Skin epidermis (tissue), 12 donors: ENCODE results near the gene CLIP3.
"Not testable (repeated sequence)": the region's sequence is repeated elsewhere in the genome, so short reads cannot be mapped to it uniquely, and the experiment has no call there.

Experiments
- H3K27ac ChIP-seq, 21 experiments: fragments of 200-600 bp; sonication (generic) in 11 of 21; one replicate each; pipeline ENCODE4 v1.5.0; 2020; ENCODE audit warnings: mild to moderate bottlenecking in 3 of 21, inconsistent platforms in 2 of 21, moderate library complexity in 2 of 21
- H3K4me3 ChIP-seq, 7 experiments: fragments of 200-600 bp; sonication (generic) in 2 of 7; one replicate each; pipeline ENCODE4 v1.5.0; 2020; ENCODE audit warnings: inconsistent platforms in 2 of 7, mild to moderate bottlenecking in 2 of 7, moderate library complexity in 1 of 7

The CLIP3 gene

DNA sequence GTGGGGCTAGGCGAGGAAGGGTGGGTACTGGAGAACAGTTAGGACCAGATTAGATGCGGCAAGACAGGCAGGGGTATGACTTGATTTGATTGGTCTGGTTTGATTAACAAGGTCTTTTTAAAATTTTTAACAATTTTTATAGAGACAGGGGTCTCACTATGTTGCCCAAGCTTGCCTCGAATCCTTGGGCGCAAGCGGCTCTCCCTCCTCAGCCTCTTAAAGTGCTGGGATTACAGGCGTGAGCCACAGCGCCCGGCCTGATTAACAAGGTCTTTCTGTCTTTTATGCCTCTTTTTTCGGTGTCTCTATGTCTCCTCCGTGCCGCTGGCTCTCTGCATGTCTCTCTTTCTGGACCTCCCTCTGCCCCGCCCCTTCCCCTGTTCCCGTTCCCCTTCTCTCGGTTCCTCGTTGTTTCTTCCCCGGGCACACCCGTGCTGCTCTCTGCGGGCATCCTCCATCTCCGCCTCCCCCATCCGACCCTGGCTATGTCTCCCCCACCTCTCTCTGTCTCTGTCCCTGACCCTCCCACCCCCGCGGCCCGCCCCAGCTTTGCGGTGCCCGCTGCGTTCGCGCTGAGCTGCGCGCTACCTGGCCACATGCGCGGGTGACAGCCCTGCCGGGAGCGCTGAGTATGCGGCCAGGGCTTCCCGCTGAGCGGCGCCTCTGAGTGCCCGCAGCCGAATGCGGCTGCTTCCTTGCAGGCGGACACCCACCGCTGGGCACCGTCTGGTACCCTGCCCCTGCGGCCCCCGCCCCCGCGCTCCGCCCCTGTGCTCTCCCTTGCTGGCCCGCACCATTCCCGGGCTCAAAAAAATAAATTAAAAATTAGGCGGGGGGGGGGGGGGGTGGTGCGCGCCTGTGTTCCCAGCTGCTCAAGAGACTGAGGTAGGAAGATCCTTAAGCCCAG, 45.8 kb downstream of the CLIP3 start:
- no peak overlapping the region for H3K27ac ChIP-seq
- H3K4me3 ChIP-seq = peak overlapping the region; percentile 15 to 35 (median 22)

DNA sequence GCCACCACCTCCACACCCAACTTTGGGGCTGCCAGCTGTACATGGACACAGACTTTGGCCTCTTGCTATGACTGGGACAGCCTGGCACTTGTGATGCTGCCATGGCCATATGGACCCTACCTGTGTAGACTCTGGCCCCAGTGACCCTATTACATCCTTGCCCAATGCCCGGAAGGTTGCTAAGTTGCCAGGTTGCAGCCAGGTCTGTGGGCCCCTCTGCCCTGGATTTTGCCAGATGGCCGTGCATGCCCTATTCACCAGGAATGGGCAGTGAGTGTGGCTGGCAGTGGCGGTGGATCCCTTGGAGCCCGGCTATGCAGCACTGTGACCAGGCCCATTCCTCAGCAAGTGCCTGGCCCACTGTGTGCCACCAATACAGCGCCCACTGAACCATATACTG, 46.6 kb downstream of the CLIP3 start:
- Histone ChIP-seq H3K4me3 (no peak overlapping the region), H3K27ac (no peak overlapping the region)

DNA sequence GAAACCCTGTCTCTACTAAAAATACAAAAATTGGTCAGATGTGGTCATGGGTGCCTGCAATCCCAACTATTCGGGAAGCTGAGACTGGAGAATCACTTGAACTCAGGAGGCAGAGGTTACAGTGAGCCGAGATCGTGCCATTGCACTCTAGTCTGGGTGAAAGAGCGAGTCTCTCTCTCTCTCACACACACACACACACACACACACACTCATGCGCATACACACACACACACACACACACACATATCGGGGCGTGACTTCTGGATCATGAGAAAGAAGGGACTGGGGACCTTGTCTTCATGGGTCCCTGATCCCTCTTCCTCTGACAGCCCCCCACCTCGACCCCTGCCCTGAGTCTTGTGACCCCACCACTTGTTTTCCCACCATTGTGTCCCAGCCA, 49.5 kb downstream of the CLIP3 start:
- Histone ChIP-seq H3K27ac (no peak overlapping the region), H3K4me3 (no peak overlapping the region)

DNA sequence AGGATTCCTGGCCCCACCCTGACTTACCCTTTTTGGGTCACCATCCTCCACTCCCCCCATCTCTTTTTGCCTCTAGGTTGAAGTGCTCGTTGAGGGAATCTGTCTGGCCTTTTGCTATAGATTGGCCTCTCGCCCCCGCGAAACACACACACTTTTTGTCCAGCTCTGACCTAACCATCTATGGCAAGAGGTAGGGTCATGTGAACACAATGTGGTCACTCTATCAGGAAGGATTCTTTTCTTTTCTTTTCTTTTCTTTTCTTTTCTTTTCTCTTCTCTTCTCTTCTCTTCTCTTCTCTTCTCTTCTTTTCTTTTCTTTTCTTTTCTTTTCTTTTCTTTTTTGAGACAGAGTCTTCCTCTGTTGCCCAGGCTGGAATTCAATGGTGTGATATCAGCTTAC, 51.7 kb downstream of the CLIP3 start:
- H3K27ac ChIP-seq, H3K4me3 ChIP-seq: not testable (repeated sequence)

DNA sequence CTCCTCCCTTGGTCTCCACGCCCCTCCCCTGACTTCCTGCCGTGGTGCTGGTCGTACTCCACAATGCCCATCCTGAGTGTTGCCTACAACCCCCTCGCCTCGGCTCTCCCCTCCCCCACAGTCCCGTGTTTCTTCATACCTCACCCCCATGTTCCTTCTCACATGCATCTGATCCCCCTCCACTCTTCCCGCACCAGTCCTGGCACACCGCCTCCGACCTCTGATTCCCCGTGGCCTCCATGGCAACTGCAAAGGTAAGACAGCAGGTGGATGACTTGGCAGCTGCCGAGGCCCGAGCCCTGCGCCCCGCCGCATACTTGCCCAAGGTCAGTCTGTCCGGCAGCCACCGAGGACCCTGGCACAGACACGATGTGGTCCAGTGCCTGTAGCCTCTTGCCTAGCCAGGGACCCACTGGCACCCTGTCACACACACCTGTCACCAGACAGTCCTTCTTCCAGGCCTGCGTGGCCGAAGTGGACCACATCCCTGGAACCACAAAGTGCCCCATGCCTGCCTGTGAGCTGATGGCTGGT, 53.8 kb downstream of the CLIP3 start:
- Histone ChIP-seq H3K27ac (no peak overlapping the region), H3K4me3 (no peak overlapping the region)

DNA sequence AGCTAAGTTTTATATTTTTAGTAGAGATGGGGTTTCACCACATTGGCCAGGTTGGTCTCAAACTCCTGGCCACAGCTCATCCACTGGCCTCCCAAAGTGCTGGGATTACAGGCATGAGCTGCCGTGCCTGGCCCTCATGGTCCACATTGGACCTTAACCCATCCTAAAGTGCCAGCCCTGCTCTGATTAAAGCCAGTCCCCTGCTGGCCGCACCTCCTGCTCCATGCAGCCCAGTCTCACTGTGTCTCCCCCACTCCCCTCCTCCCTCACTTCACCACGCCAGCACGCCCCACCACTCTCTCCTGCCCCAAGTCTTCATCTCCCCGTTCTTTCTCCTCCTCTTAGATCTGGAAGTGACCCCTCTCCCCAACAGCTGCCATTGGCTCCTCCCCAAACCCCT, 54.4 kb downstream of the CLIP3 start:
- H3K4me3 ChIP-seq = no peak overlapping the region
- no peak overlapping the region for H3K27ac ChIP-seq

DNA sequence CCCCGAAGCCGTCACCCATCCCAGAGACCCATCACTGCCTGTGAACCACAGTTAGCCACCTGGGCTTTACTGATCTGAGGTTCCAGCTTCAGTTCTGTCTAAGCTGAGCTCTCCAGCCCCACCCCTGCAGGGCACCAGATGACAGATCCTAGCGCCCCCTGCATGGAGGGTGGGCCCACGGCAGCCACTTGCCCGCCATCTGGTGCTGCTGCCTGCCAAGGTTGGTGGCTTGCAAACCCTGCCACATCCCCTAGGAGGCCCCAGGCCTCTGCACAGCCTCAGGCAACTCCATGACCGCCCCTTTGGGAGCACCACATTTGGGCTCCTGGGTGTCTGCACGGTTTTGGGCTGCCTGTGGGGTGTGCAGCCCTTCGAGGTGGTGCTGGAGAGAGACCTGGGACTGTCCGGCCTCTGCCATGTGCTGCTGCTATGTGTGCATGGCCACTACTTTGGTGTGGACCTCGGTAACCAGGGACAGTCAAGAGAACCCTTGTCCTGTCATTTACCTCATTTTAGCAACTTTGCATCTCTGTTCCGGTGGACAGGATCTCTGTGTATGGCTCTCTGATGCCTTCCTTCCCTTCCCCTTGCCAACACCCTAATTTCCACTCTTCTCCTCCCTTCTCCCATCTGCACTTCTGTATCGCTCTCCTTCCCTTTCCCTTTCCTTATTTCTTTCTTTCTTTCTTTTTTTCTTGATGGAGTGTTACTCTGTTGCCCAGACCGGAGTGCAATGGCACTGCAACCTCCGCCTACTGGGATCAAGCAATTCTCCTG, 55.0 kb downstream of the CLIP3 start:
- H3K4me3 ChIP-seq = no peak overlapping the region
- H3K27ac ChIP-seq = no peak overlapping the region

DNA sequence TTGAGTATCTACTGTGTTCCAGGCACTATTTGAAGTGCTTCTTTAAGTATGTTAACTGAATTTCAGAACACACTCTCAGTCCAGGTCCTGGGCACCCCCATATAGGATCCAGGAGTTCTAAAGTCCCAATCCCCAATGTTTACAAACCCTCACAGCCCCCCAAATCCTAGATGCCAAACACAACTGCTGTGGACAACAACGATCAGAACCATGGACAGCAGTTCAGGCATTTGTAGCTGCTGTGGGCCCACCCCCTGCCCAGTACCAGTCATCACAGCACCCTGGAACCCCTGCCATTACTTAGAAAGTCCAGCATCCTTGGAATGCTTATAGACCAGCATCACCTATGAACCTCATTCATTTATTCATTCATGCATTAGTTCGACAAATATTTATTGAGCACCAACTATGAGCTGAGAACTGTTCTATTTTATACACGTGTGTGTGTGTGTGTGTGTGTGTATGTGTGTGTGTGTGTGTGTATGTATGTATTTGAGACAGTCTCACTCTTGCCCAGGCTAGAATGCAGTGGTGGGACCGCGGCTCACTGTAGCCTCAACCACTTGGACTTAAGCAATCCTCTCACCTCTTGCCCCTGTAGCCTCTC, 57.0 kb downstream of the CLIP3 start:
- Histone ChIP-seq H3K4me3 (no peak overlapping the region), H3K27ac (no peak overlapping the region)

DNA sequence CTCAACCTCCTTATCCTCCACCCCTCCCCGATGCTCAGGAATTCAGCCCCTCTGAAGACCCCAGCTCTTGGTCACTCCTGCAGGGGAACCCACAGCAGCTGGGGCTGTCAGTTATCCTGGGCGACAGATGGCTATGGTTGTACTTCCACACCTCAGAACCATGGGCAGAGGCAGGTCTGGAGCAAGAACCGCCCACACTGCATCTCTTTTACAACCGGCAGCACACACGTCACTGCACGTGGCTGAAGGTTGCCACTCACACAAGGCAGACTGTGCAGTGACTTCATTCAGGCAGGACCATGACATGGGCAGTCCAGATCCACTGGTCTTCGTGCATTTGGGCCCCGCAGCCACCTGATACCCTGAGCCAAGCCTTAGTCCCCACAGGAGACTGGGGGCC, 59.2 kb downstream of the CLIP3 start:
- no peak overlapping the region for H3K27ac ChIP-seq
- H3K4me3 ChIP-seq = no peak overlapping the region

DNA sequence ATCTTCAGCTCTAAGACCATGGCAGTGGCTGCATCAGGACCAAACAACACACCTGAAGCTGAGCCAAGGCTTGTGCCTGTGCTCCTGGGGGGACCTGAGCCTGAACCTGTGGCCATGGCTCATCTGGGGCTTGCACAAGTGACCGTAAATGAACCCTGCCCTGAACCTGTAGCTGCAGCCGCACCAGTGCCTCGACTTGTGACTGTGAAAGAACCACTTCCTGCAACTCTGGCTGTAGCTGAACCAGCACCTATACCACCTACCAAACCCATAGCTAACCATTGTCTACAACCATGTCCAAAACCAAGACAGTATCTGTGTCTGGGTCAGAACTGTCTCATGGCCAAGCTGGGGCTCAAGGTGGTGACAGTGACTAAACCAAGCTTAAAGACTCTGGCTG, 65.9 kb downstream of the CLIP3 start:
- Histone ChIP-seq H3K4me3 (no peak overlapping the region), H3K27ac (no peak overlapping the region)
